Natural killer cell (primary cell): ENCODE data around the gene ATP7B. TPM values are rescaled to one million over a fixed set of nuclear protein-coding genes. Genes with fewer than 3 reads are reported as not detected.

Source experiments
- ATAC-seq, 3 donors: fragments of 150-1000 bp in 2 of 3; fragments of 200-7000 bp in 1 of 3; cut with Tn5 transposase; 1 replicate in 1 of 3; 2 replicates in 2 of 3; pipeline ENCODE4 v1.10.0; 2021; ENCODE audit warnings: mild to moderate bottlenecking in 2 of 3, moderate library complexity in 2 of 3
- DNase-seq, 2 donors: peaks; one replicate each; pipeline versions ENCODE4 v3.0.0 to v3.0.0-alpha.2; 2013 to 2021; ENCODE audit warnings: mixed read lengths in 1 of 2
- H3K27ac ChIP-seq: one replicate; pipeline ENCODE4 v1.5.1; 2013; ENCODE audit warnings: mild to moderate bottlenecking, low read length
- H3K27me3 ChIP-seq: one replicate; pipeline ENCODE4 v1.6.1; 2013; ENCODE audit warnings: low read length; ENCODE audit not compliant: control insufficient read depth, insufficient read depth
- H3K36me3 ChIP-seq: one replicate; pipeline ENCODE4 v1.6.1; 2013; ENCODE audit warnings: low read length; ENCODE audit not compliant: control insufficient read depth, insufficient read depth
- H3K4me1 ChIP-seq: one replicate; pipeline ENCODE4 v1.6.1; 2013; ENCODE audit warnings: low read length; ENCODE audit not compliant: control insufficient read depth, insufficient read depth
- H3K4me3 ChIP-seq: one replicate; pipeline ENCODE4 v1.5.1; 2013; ENCODE audit warnings: low read length
- H3K9me3 ChIP-seq: one replicate; pipeline ENCODE4 v1.6.1; 2013; ENCODE audit warnings: low read length; ENCODE audit not compliant: control insufficient read depth, insufficient read depth
- H3K27ac Mint-ChIP-seq, 2 donors: one replicate each; pipeline ENCODE4 v1.8.0; 2022; ENCODE audit warnings: mild to moderate bottlenecking in 2 of 2, mixed read lengths in 2 of 2, moderate library complexity in 1 of 2
- H3K27me3 Mint-ChIP-seq, 2 donors: one replicate each; pipeline ENCODE4 v1.8.0; 2022; ENCODE audit warnings: low read depth in 2 of 2, mixed read lengths in 2 of 2
- H3K36me3 Mint-ChIP-seq: one replicate; pipeline ENCODE4 v1.8.0; 2022; ENCODE audit warnings: mixed read lengths
- H3K4me1 Mint-ChIP-seq, 2 donors: one replicate each; pipeline ENCODE4 v1.8.0; 2022; ENCODE audit warnings: mixed read lengths in 2 of 2
- H3K4me3 Mint-ChIP-seq: one replicate; pipeline ENCODE4 v1.8.0; 2022; ENCODE audit warnings: mild to moderate bottlenecking, moderate library complexity, mixed read lengths
- H3K9me3 Mint-ChIP-seq, 2 donors: one replicate each; pipeline ENCODE4 v1.8.0; 2022; ENCODE audit warnings: mixed read lengths in 2 of 2
- CTCF ChIP-seq: fragments of 200-600 bp; IDR thresholded peaks from one replicate; pipeline ENCODE4 v1.8.0; 2022; ENCODE audit warnings: antibody characterized with exemption
- WGBS: methylation state at CpG from one replicate; pipeline ENCODE4 v1.1.7; 2013; ENCODE audit warnings: missing lambda C conversion rate; ENCODE audit not compliant: insufficient coverage; 5-methylcytosine and 5-hydroxymethylcytosine counted together
- intact Hi-C: fragments of 100-400 bp; cut with micrococcal nuclease; formaldehyde crosslinking; loops from one replicate; pipeline ENCODE4 v1.14.2; 2022
- total RNA-seq, 4 donors: library from RNA; stranded (reverse); fragments of 120-200 nt in 1 of 4; gene quantifications; one replicate each; pipeline versions ENCODE4 v1.2.3 to v1.2.4, GENCODE V29; 2013 to 2022

Gene ATP7B
- total RNA-seq, 3 donors from 2014 or later (not counting 1 experiment from before 2014, with no cell fraction given): 0.45 to 0.64 (median 0.58) TPM

GRCh38 chr13:51921790-51922740 is 89.2 kb downstream of the ATP7B start:
- H3K4me3 Mint-ChIP-seq: no peak overlapping the region
- no peaks in the 10 kb centered on the region for H3K36me3 Mint-ChIP-seq
- 74% methylated on average over 12 of the region's 14 CpGs for WGBS
- H3K4me3 ChIP-seq: no peak overlapping the region
- DNase-seq (no peak), ATAC-seq (no peak)
- no peaks in the 10 kb centered on the region for H3K4me1 Mint-ChIP-seq
- H3K27ac Mint-ChIP-seq: no peak overlapping the region
- no peaks in the 10 kb centered on the region for H3K4me1 ChIP-seq
- TF ChIP-seq CTCF: no peak
- no peaks in the 10 kb centered on the region for H3K27me3 ChIP-seq
- H3K9me3 Mint-ChIP-seq: no peaks in the 10 kb centered on the region
- no peaks in the 10 kb centered on the region for H3K36me3 ChIP-seq
- intact Hi-C loops: no loop called here
- no peaks in the 10 kb centered on the region for H3K9me3 ChIP-seq
- no peak overlapping the region for H3K27ac ChIP-seq
- H3K27me3 Mint-ChIP-seq: peaks cover 7 to 10% of the 10 kb centered on the region in 2 donors

GRCh38 chr13:51920786-51921185 is 90.5 kb downstream of the ATP7B start:
- Histone ChIP-seq H3K9me3 (no peaks in the 10 kb centered on the region), H3K4me3 (no peak overlapping the region), H3K27me3 (no peaks in the 10 kb centered on the region), H3K36me3 (no peaks in the 10 kb centered on the region), H3K27ac (no peak overlapping the region), H3K4me1 (no peaks in the 10 kb centered on the region)
- intact Hi-C loops: no loop called here
- H3K27ac Mint-ChIP-seq: no peak overlapping the region
- H3K4me1 Mint-ChIP-seq: no peaks in the 10 kb centered on the region
- H3K9me3 Mint-ChIP-seq: no peaks in the 10 kb centered on the region
- H3K27me3 Mint-ChIP-seq: peaks cover 8 to 14% of the 10 kb centered on the region in 2 donors
- no peak overlapping the region for H3K4me3 Mint-ChIP-seq
- ATAC-seq (no peak), DNase-seq (no peak)
- no peaks in the 10 kb centered on the region for H3K36me3 Mint-ChIP-seq
- WGBS: 91% methylated on average over 8 of the region's 8 CpGs
- TF ChIP-seq CTCF: no peak

GRCh38 chr13:51920267-51920666 is 91.0 kb downstream of the ATP7B start:
- Histone ChIP-seq H3K27ac (no peak overlapping the region), H3K4me1 (no peaks in the 10 kb centered on the region), H3K36me3 (no peaks in the 10 kb centered on the region), H3K9me3 (no peaks in the 10 kb centered on the region), H3K27me3 (no peaks in the 10 kb centered on the region), H3K4me3 (no peak overlapping the region)
- intact Hi-C loops: no loop called here
- H3K9me3 Mint-ChIP-seq: no peaks in the 10 kb centered on the region
- H3K27ac Mint-ChIP-seq: no peak overlapping the region
- no peaks in the 10 kb centered on the region for H3K36me3 Mint-ChIP-seq
- H3K4me1 Mint-ChIP-seq: no peaks in the 10 kb centered on the region
- DNase-seq: no peak
- H3K27me3 Mint-ChIP-seq: peaks cover 7 to 14% of the 10 kb centered on the region in 2 donors
- ATAC-seq: no peak
- TF ChIP-seq CTCF: no peak
- H3K4me3 Mint-ChIP-seq: no peak overlapping the region
- 78% methylated on average over 3 of the region's 3 CpGs for WGBS
